K562 (cell line): ENCODE results near the gene RXRB. TPM values are rescaled to one million over a fixed set of nuclear protein-coding genes. Genes with fewer than 3 reads are reported as not detected.

Experiments
- ARID3A ChIP-seq: IDR thresholded peaks from 2 replicates; pipeline ENCODE4 v1.6.1; 2012; ENCODE audit warnings: low read depth, low read length, improper control_type of control experiment, borderline replicate concordance
- DLX4 ChIP-seq: fragments of 250-450 bp; sonication (Bioruptor Pico); IDR thresholded peaks from 2 replicates; pipeline ENCODE4 v1.6.1; 2021; ENCODE audit warnings: mild to moderate bottlenecking
- HDGF ChIP-seq: fragments of 450-650 bp; IDR thresholded peaks from 2 replicates; pipeline ENCODE4 v1.6.1; 2016
- HNRNPK ChIP-seq: fragments of 200-400 bp; formaldehyde crosslinking; IDR thresholded peaks from one replicate; pipeline ENCODE4 v1.6.1; 2018; ENCODE audit warnings: mild to moderate bottlenecking, low read depth, low read length; ENCODE audit not compliant: poor library complexity, severe bottlenecking
- HNRNPLL ChIP-seq: fragments of 200-400 bp; formaldehyde crosslinking; IDR thresholded peaks from 2 replicates; pipeline ENCODE4 v1.6.1; 2017; ENCODE audit warnings: low read length, low read depth, mild to moderate bottlenecking; ENCODE audit not compliant: poor library complexity, severe bottlenecking
- HNRNPUL1 ChIP-seq: fragments of 200-400 bp; formaldehyde crosslinking; IDR thresholded peaks from 2 replicates; pipeline ENCODE4 v1.6.1; 2017; ENCODE audit warnings: low read length
- HOMEZ ChIP-seq: fragments of 250-450 bp; sonication (Bioruptor Pico); IDR thresholded peaks from 2 replicates; pipeline ENCODE4 v1.4.0; 2020; ENCODE audit warnings: mild to moderate bottlenecking, moderate library complexity
- IFI16 ChIP-seq: fragments of 250-450 bp; sonication (Bioruptor Pico); IDR thresholded peaks from 2 replicates; pipeline ENCODE4 v2.1.2; 2022; ENCODE audit warnings: mild to moderate bottlenecking, inconsistent platforms
- NEUROD1 ChIP-seq: fragments of 150-350 bp; IDR thresholded peaks from 2 replicates; pipeline ENCODE4 v1.6.1; 2014; ENCODE audit warnings: borderline replicate concordance, low read length, low read depth; ENCODE audit not compliant: partially characterized antibody
- PML ChIP-seq: IDR thresholded peaks from 2 replicates; pipeline ENCODE4 v1.6.1; 2012; ENCODE audit warnings: low read length, inconsistent platforms
- RBBP5 ChIP-seq: fragments of 200-600 bp; sonication (generic); IDR thresholded peaks from 2 replicates; pipeline ENCODE4 v1.6.1; 2012; ENCODE audit warnings: borderline replicate concordance, mild to moderate bottlenecking, low read length, control low read depth, inconsistent platforms; ENCODE audit not compliant: insufficient read depth, poor library complexity, severe bottlenecking
- SMAD2 ChIP-seq: fragments of 150-350 bp; IDR thresholded peaks from 2 replicates; pipeline ENCODE4 v1.6.1; 2014; ENCODE audit warnings: low read depth, mild to moderate bottlenecking, low read length
- TCF15 ChIP-seq: fragments of 250-450 bp; sonication (Bioruptor Pico); IDR thresholded peaks from 2 replicates; pipeline ENCODE4 v1.8.0; 2022; ENCODE audit warnings: moderate library complexity, mild to moderate bottlenecking, inconsistent platforms
- THAP12 ChIP-seq: fragments of 250-450 bp; sonication (Bioruptor Pico); IDR thresholded peaks from 2 replicates; pipeline ENCODE4 v1.9.0; 2021; ENCODE audit warnings: mild to moderate bottlenecking, inconsistent platforms
- TSC22D4 ChIP-seq: fragments of 450-650 bp; IDR thresholded peaks from 2 replicates; pipeline ENCODE4 v1.6.1; 2016; ENCODE audit warnings: missing genetic modification characterization, missing biosample characterization, control low read depth
- VEZF1 ChIP-seq: fragments of 200-800 bp; sonication (Bioruptor generic); IDR thresholded peaks from 2 replicates; pipeline ENCODE4 v1.6.1; 2017; ENCODE audit warnings: missing genetic modification characterization, missing compliant biosample characterization
- ZFP30 ChIP-seq: fragments of 250-450 bp; sonication (Bioruptor Pico); IDR thresholded peaks from 2 replicates; pipeline ENCODE4 v1.8.0; 2022; ENCODE audit warnings: moderate library complexity, mild to moderate bottlenecking, inconsistent platforms, borderline replicate concordance
- ZNF764 ChIP-seq: fragments of 250-450 bp; sonication (Bioruptor Pico); IDR thresholded peaks from 2 replicates; pipeline ENCODE4 v1.4.0; 2020; ENCODE audit warnings: low read depth, mild to moderate bottlenecking, moderate library complexity
- polyA plus RNA-seq, 8 experiments: library from polyadenylated mRNA; depleted of rRNA in 4 of 8; stranded (reverse) in 5 of 8; unstranded in 3 of 8; fragments of >200 nt; fragmentation: Nextera tagmentation in 2 of 8; fragmentation: Illumina TruSeq in 1 of 8; extraction: Ambion mirVana in 2 of 8; extraction: Trizol in 1 of 8; gene quantifications; 2 replicates each; pipeline versions ENCODE4 v1.2.1 to v1.2.3, GENCODE V29; 2011 to 2014; ENCODE audit warnings: inconsistent platforms in 1 of 8, missing spikeins in 1 of 8
- total RNA-seq, 7 experiments: library from RNA; depleted of rRNA in 6 of 7; stranded (reverse); fragments of >200 nt in 6 of 7; fragmentation: Illumina TruSeq in 2 of 7; extraction: Trizol in 2 of 7; gene quantifications; 2 replicates each; pipeline versions ENCODE4 v1.2.1 to v1.2.3, GENCODE V29; 2011 to 2021; ENCODE audit warnings: low replicate concordance in 1 of 7

RXRB gene
- total and polyA plus RNA-seq, 9 of the 15 experiments (the other 6 are each of a cell fraction or from before 2014, with no cell fraction given): 0.76 to 35.5 (median 18.4) TPM

- TF ChIP-seq THAP12: peak; percentile 95
- TF ChIP-seq SMAD2: no peak
- TF ChIP-seq HNRNPLL: peak; percentile 41
- no peak for TF ChIP-seq TCF15 (CRISPR knock-in tag)
- no peak for TF ChIP-seq ZFP30 (CRISPR knock-in tag)
- TF ChIP-seq NEUROD1: no peak
- TF ChIP-seq ZNF764 (CRISPR knock-in tag): no peak
- TF ChIP-seq VEZF1 (CRISPR knock-in tag): peak; percentile 100
- no peak for TF ChIP-seq HDGF
- no peak for TF ChIP-seq ARID3A
- TF ChIP-seq RBBP5: peak; percentile 86
- TF ChIP-seq HNRNPUL1: no peak
- no peak for TF ChIP-seq TSC22D4
- TF ChIP-seq DLX4 (CRISPR knock-in tag): no peak
- peak; percentile 82; the same call in 1 of the 2 replicates for TF ChIP-seq PML
- TF ChIP-seq HOMEZ (CRISPR knock-in tag): peak; percentile 7; the same call in 1 of the 2 replicates
- TF ChIP-seq IFI16 (CRISPR knock-in tag): no peak
- TF ChIP-seq HNRNPK: no peak
These were observed 7.9 kb upstream of the RXRB start, which contains the start of gene RING1 (continued) for GRCh38 chr6:33208091-33208967.
